22Rv1 (cell line): ENCODE measurements around the gene SYNC.

Source experiments
- ZFX ChIP-seq: fragments of 450-650 bp; IDR thresholded peaks from 2 replicates; pipeline ENCODE4 v1.6.1; 2017; ENCODE audit warnings: antibody characterized with exemption, borderline replicate concordance
- TF ChIP-seq, protein P1 (sequence below): fragments of 450-650 bp; IDR thresholded peaks from 2 replicates; pipeline ENCODE4 v1.5.1; 2017; ENCODE audit warnings: mild to moderate bottlenecking

DNA sequence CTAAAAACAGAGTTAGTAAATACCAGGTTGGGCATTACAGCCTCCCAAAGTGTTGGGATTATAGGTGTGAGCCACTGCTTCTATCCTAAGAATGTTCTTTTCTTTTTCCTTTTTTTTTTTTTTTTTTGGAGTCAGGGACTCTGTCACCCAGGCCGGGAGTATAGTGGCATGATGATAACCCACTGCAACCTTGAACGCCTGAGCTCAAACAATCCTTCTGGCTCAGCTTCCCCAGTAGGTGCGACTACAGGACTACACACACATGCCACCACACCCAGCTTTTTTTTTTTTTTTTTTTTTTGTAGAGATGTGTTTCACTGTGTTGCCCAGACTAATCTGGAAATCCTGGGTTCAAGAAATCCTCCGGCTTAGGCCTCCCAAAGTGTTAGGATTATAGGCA, 58.1 kb downstream of the SYNC start:
- TF ChIP-seq, protein P1, sequence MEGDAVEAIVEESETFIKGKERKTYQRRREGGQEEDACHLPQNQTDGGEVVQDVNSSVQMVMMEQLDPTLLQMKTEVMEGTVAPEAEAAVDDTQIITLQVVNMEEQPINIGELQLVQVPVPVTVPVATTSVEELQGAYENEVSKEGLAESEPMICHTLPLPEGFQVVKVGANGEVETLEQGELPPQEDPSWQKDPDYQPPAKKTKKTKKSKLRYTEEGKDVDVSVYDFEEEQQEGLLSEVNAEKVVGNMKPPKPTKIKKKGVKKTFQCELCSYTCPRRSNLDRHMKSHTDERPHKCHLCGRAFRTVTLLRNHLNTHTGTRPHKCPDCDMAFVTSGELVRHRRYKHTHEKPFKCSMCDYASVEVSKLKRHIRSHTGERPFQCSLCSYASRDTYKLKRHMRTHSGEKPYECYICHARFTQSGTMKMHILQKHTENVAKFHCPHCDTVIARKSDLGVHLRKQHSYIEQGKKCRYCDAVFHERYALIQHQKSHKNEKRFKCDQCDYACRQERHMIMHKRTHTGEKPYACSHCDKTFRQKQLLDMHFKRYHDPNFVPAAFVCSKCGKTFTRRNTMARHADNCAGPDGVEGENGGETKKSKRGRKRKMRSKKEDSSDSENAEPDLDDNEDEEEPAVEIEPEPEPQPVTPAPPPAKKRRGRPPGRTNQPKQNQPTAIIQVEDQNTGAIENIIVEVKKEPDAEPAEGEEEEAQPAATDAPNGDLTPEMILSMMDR = no peak
- no peak for TF ChIP-seq ZFX
